SH-SY5Y (cell line): Measurements from ENCODE around the gene TANGO6.

Experiments
- GATA2 ChIP-seq: IDR thresholded peaks from 2 replicates; pipeline ENCODE4 v1.6.1; 2011; ENCODE audit warnings: mild to moderate bottlenecking, low read depth, low read length
- GATA3 ChIP-seq: IDR thresholded peaks from 2 replicates; pipeline ENCODE4 v1.6.1; 2011; ENCODE audit warnings: low read depth, mild to moderate bottlenecking, low read length, moderate library complexity

The TANGO6 gene

GRCh38 chr16:69088684-69089083, 245.4 kb downstream of the TANGO6 start:
- no peak for TF ChIP-seq GATA2

- TF ChIP-seq GATA3 = no peak
- TF ChIP-seq GATA2 = peak; percentile 83
Measured at GRCh38 chr16:69089091-69089910, 246.0 kb downstream of the TANGO6 start.

GRCh38 chr16:69093974-69094373, 250.6 kb downstream of the TANGO6 start:
- no peak for TF ChIP-seq GATA2
- no peak for TF ChIP-seq GATA3

DNA sequence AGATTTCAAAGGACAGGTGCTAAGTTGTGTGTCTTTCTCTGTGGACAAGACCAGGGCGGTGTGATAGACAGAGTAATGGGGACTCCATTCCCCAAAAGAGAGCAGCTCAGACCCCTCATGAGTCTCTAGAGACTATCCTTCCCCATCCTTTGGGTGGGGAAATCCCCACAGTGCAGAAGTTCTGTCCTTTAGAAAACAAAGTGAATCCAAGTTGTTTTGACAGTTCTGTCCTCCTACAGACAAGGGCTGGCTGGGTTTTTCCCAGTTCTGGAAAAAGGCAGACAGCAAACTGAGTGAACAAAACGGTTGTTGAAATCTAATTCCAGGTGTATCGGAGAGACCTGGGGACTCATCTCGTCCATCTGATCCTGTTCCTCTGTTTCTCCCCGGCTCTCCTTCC, 251.2 kb downstream of the TANGO6 start:
- TF ChIP-seq GATA2 = no peak
- no peak for TF ChIP-seq GATA3

DNA sequence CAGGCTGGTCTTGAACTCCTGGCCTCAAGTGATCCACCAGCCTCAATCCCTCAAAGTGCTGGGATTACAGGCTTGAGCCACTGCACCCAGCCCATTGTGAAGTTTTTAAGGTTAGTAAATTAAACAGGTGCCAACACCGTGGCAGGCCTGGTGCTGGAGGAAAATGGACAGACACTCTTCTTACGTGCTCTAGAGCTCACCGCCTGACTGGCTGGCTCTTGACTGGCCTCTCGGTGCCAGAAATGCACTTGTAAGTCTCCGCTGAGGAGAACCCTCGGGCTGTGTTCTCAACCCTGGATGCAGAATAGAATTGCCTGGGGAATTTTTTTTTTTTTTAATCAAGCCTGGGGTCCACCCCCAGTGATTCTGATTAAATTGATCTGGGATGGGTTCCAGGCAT, 251.9 kb downstream of the TANGO6 start:
- TF ChIP-seq GATA2 (no peak), GATA3 (no peak)

GRCh38 chr16:69100071-69100691, 256.9 kb downstream of the TANGO6 start:
- peak; percentile 43; the same call in 1 of the 2 replicates for TF ChIP-seq GATA2
- TF ChIP-seq GATA3 = no peak

- TF ChIP-seq GATA3 (no peak), GATA2 (no peak)
Measured at GRCh38 chr16:69105501-69106361, 262.4 kb downstream of the TANGO6 start, which contains the start of gene HAS3. Gene HAS3, plus strand, starts transcription at chr16:69105653. Its CDS starts 3,743 bp downstream, at chr16:69109396.

- TF ChIP-seq GATA2 = no peak
Measured at GRCh38 chr16:69106491-69107315, 263.4 kb downstream of the TANGO6 start.

GRCh38 chr16:69107316-69107962, 264.1 kb downstream of the TANGO6 start:
- no peak for TF ChIP-seq GATA3
- TF ChIP-seq GATA2 = no peak

- TF ChIP-seq GATA3 (no peak), GATA2 (no peak)
Measured at GRCh38 chr16:69108064-69108904, 265.0 kb downstream of the TANGO6 start.

- TF ChIP-seq GATA3 (no peak), GATA2 (no peak)
Measured at GRCh38 chr16:69108905-69109252, 265.5 kb downstream of the TANGO6 start.

- no peak for TF ChIP-seq GATA3
- TF ChIP-seq GATA2 = no peak
Measured at GRCh38 chr16:69109486-69110270, 266.3 kb downstream of the TANGO6 start.
